NCI-H345 (cell line): ENCODE data around the gene SLC16A11.
"Not testable (repeated sequence)": the region's sequence is repeated elsewhere in the genome, so short reads cannot be mapped to it uniquely, and the experiment has no call there.

Experiments used
- DNase-seq: peaks from one replicate; lab custom pipeline; 2025; lab: John Stamatoyannopoulos, UW

SLC16A11 gene

GRCh38 chr17:7005716-7006115, 38.2 kb downstream of the SLC16A11 start:
- DNase-seq = no peak

GRCh38 chr17:7004398-7005253, 39.3 kb downstream of the SLC16A11 start:
- DNase-seq = peak; percentile 73

GRCh38 chr17:7003745-7004144, 40.1 kb downstream of the SLC16A11 start:
- DNase-seq = no peak

GRCh38 chr17:7002288-7003047, 41.4 kb downstream of the SLC16A11 start:
- DNase-seq = no peak

- DNase-seq = no peak
Observed at GRCh38 chr17:7001318-7001961, 42.5 kb downstream of the SLC16A11 start.

GRCh38 chr17:6998855-6999508, 44.9 kb downstream of the SLC16A11 start:
- DNase-seq = no peak

- no peak for DNase-seq
Observed at GRCh38 chr17:6997171-6997570, 46.7 kb downstream of the SLC16A11 start.

GRCh38 chr17:6996256-6997011, 47.5 kb downstream of the SLC16A11 start:
- DNase-seq = no peak

GRCh38 chr17:6995500-6996255, 48.2 kb downstream of the SLC16A11 start, which contains the start of gene ALOX12:
TSS of gene ALOX12 (plus strand) at chr17:6996049. CDS start at chr17:6996118, 69 bp downstream.
- no peak for DNase-seq

- DNase-seq = no peak
Observed at GRCh38 chr17:6994666-6995256, 49.1 kb downstream of the SLC16A11 start.

- DNase-seq = no peak
Observed at GRCh38 chr17:6994118-6994598, 49.7 kb downstream of the SLC16A11 start.

GRCh38 chr17:6993613-6994056, 50.3 kb downstream of the SLC16A11 start:
- not testable (repeated sequence) for DNase-seq
